Natural killer cell (primary cell): ENCODE measurements around the gene LENG1. TPM values are rescaled to one million over a fixed set of nuclear protein-coding genes. Genes with fewer than 3 reads are reported as not detected.

Experiments used
- ATAC-seq, 3 donors: fragments of 150-1000 bp in 2 of 3; fragments of 200-7000 bp in 1 of 3; cut with Tn5 transposase; 1 replicate in 1 of 3; 2 replicates in 2 of 3; pipeline ENCODE4 v1.10.0; 2021; ENCODE audit warnings: mild to moderate bottlenecking in 2 of 3, moderate library complexity in 2 of 3
- DNase-seq, 2 donors: peaks; one replicate each; pipeline versions ENCODE4 v3.0.0 to v3.0.0-alpha.2; 2013 to 2021; ENCODE audit warnings: mixed read lengths in 1 of 2
- H3K27ac ChIP-seq: one replicate; pipeline ENCODE4 v1.5.1; 2013; ENCODE audit warnings: mild to moderate bottlenecking, low read length
- H3K27me3 ChIP-seq: one replicate; pipeline ENCODE4 v1.6.1; 2013; ENCODE audit warnings: low read length; ENCODE audit not compliant: control insufficient read depth, insufficient read depth
- H3K36me3 ChIP-seq: one replicate; pipeline ENCODE4 v1.6.1; 2013; ENCODE audit warnings: low read length; ENCODE audit not compliant: control insufficient read depth, insufficient read depth
- H3K4me1 ChIP-seq: one replicate; pipeline ENCODE4 v1.6.1; 2013; ENCODE audit warnings: low read length; ENCODE audit not compliant: control insufficient read depth, insufficient read depth
- H3K4me3 ChIP-seq: one replicate; pipeline ENCODE4 v1.5.1; 2013; ENCODE audit warnings: low read length
- H3K9me3 ChIP-seq: one replicate; pipeline ENCODE4 v1.6.1; 2013; ENCODE audit warnings: low read length; ENCODE audit not compliant: control insufficient read depth, insufficient read depth
- H3K27ac Mint-ChIP-seq, 2 donors: one replicate each; pipeline ENCODE4 v1.8.0; 2022; ENCODE audit warnings: mild to moderate bottlenecking in 2 of 2, mixed read lengths in 2 of 2, moderate library complexity in 1 of 2
- H3K27me3 Mint-ChIP-seq, 2 donors: one replicate each; pipeline ENCODE4 v1.8.0; 2022; ENCODE audit warnings: low read depth in 2 of 2, mixed read lengths in 2 of 2
- H3K36me3 Mint-ChIP-seq: one replicate; pipeline ENCODE4 v1.8.0; 2022; ENCODE audit warnings: mixed read lengths
- H3K4me1 Mint-ChIP-seq, 2 donors: one replicate each; pipeline ENCODE4 v1.8.0; 2022; ENCODE audit warnings: mixed read lengths in 2 of 2
- H3K4me3 Mint-ChIP-seq: one replicate; pipeline ENCODE4 v1.8.0; 2022; ENCODE audit warnings: mild to moderate bottlenecking, moderate library complexity, mixed read lengths
- H3K9me3 Mint-ChIP-seq, 2 donors: one replicate each; pipeline ENCODE4 v1.8.0; 2022; ENCODE audit warnings: mixed read lengths in 2 of 2
- WGBS: methylation state at CpG from one replicate; pipeline ENCODE4 v1.1.7; 2013; ENCODE audit warnings: missing lambda C conversion rate; ENCODE audit not compliant: insufficient coverage; 5-methylcytosine and 5-hydroxymethylcytosine counted together
- intact Hi-C: fragments of 100-400 bp; cut with micrococcal nuclease; formaldehyde crosslinking; loops from one replicate; pipeline ENCODE4 v1.14.2; 2022
- total RNA-seq, 4 donors: library from RNA; stranded (reverse); fragments of 120-200 nt in 1 of 4; gene quantifications; one replicate each; pipeline versions ENCODE4 v1.2.3 to v1.2.4, GENCODE V29; 2013 to 2022
- TF ChIP-seq, protein P1 (sequence below): fragments of 200-600 bp; IDR thresholded peaks from one replicate; pipeline ENCODE4 v1.8.0; 2022; ENCODE audit warnings: antibody characterized with exemption

The LENG1 gene
- total RNA-seq, 3 donors from 2014 or later (not counting 1 experiment from before 2014, with no cell fraction given), result 8.3 to 9.4 (median 9.1) TPM

DNA sequence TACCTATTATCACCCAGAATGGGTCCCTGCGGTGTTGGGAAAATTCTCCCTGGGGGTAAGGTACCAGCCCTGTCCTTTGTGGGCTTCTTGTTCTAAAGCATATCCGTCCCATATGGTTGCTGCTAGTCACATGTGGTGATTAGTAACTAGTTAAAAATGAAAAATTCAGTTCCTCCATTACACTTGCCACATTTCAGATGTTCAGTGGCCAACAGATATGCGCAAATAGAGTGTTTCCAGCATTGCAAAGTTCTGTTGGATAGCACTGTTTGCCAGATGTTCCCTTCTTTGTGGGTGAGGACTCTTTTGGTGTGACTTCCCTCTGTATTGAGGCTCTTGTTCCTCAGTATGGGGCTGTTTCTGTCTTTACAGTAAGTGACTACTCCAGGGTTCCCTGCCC is 18.2 kb downstream of the LENG1 start:
- Histone ChIP-seq H3K27me3 (no peaks in the 10 kb centered on the region), H3K4me1 (peaks cover 30% of the 10 kb centered on the region), H3K27ac (no peak overlapping the region), H3K36me3 (peaks cover 40% of the 10 kb centered on the region), H3K4me3 (no peak overlapping the region), H3K9me3 (no peaks in the 10 kb centered on the region)
- TF ChIP-seq, protein P1, sequence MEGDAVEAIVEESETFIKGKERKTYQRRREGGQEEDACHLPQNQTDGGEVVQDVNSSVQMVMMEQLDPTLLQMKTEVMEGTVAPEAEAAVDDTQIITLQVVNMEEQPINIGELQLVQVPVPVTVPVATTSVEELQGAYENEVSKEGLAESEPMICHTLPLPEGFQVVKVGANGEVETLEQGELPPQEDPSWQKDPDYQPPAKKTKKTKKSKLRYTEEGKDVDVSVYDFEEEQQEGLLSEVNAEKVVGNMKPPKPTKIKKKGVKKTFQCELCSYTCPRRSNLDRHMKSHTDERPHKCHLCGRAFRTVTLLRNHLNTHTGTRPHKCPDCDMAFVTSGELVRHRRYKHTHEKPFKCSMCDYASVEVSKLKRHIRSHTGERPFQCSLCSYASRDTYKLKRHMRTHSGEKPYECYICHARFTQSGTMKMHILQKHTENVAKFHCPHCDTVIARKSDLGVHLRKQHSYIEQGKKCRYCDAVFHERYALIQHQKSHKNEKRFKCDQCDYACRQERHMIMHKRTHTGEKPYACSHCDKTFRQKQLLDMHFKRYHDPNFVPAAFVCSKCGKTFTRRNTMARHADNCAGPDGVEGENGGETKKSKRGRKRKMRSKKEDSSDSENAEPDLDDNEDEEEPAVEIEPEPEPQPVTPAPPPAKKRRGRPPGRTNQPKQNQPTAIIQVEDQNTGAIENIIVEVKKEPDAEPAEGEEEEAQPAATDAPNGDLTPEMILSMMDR, result no peak
- no peak for ATAC-seq
- 100% methylated on average over 1 of the region's 3 CpGs for WGBS
- no peaks in the 10 kb centered on the region for H3K9me3 Mint-ChIP-seq
- peak overlapping the region in 1 of 2 donors; percentile 25 for H3K27ac Mint-ChIP-seq
- H3K4me3 Mint-ChIP-seq, result no peak overlapping the region
- DNase-seq, result no peak
- H3K36me3 Mint-ChIP-seq, result no peaks in the 10 kb centered on the region
- intact Hi-C loops, result no loop called here
- H3K27me3 Mint-ChIP-seq, result no peaks in the 10 kb centered on the region
- H3K4me1 Mint-ChIP-seq, result peaks cover 46 to 74% of the 10 kb centered on the region in 2 donors

DNA sequence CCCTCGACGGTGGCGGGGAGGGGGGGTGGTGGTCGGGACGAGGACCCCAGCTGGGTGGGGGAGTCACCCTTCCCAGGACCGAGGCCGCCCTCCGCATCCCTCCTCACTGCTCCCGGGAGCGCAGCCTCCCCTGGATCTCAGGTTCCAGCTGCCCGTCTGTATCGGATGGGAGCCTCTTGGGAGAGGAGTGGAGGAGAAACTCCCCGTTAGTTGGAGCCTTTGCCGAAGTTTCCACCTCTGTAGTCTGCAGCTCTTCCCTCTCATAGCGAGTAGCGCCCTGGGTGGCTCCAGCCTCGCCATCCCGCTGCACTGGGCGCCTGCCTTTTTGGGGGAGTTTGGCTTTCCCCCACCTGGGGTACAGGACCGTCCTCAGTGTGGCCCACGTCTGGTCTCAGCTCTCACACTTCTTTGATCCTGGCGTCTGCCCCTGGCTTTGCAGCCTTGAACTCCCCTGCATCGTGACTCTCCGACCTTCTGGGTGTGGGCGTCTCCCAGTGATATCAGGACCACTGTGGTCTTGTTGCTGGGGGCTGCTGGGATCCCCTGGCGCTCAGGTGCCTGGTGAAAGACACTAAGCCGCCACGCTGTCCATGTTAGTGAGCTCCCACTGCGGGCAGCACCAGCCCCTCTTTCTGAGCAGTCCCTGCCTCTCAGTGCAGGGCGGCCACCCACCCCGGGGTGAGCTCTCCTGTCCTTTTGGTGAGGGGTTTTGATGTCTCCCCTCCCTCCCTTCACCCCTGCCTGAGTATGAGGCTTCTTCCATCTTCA is 20.8 kb downstream of the LENG1 start:
- H3K27ac ChIP-seq, result peak overlapping the region; percentile 45
- H3K9me3 ChIP-seq, result peaks cover under 1% of the 10 kb centered on the region
- Mint-ChIP-seq H3K27ac (peak overlapping the region; percentile 80 to 88), H3K4me3 (peak overlapping the region; percentile 92), H3K27me3 (no peaks in the 10 kb centered on the region), H3K9me3 (no peaks in the 10 kb centered on the region), H3K4me1 (peaks cover 50 to 68% of the 10 kb centered on the region in 2 donors), H3K36me3 (no peaks in the 10 kb centered on the region)
- H3K27me3 ChIP-seq, result no peaks in the 10 kb centered on the region
- peaks cover 39% of the 10 kb centered on the region for H3K4me1 ChIP-seq
- DNase-seq (peak in 1 of 2 donors; percentile 40), ATAC-seq (no peak)
- peaks cover 14% of the 10 kb centered on the region for H3K36me3 ChIP-seq
- intact Hi-C loops, result no loop called here
- 42% methylated on average over 24 of the region's 31 CpGs for WGBS
- peak overlapping the region; percentile 76 for H3K4me3 ChIP-seq
- TF ChIP-seq, protein P1, result no peak

DNA sequence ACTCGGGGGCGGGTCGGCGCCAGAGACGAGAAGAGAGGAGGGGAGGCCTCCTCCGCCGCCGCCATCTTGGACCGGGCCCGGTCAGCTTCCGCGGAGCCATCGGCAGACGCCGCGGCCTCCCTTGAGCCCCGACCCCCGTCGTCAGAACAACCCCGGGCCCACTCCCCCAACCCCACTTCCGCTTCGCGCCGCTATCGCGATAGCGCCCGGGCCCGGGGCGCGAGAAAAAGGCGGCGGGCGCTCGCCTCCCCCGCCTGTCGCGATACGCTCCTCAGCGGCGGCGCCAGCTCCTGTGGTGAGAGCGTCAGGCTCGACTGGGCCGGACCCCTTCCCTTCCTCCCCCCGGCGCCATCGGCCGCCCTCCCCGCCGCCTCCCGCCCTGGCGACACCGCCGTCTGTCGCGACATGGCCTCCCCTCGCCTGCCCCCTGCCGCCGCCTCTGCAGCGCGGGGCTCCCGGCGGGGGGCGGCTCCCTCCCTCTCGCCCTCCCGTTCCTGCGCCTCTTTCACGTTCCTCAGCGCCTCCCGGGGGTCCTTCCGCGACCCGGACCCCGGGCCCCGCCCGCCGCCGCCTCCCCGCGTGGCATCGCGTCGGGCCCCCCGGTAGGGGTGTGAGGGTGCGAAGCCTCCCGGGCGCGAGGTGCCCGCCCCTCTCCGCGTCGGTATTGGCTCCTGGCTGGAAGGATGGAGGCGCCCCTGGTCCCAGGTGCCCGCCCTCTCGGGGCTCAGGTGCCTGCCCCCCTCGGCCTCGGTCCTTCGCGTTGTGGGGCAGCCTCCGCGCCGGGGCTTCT is 21.6 kb downstream of the LENG1 start, which contains the start of gene CNOT3:
CNOT3 (plus strand) TSS at position 64 of the 790 bp plus-strand sequence. CDS start 5,217 bp downstream, outside the sequence.
- peaks cover 41% of the 10 kb centered on the region for H3K4me1 ChIP-seq
- under 1% methylated on average over 100 of the region's 103 CpGs for WGBS
- ATAC-seq (no peak), DNase-seq (peak; percentile 38 to 62)
- intact Hi-C loops, result loop anchor here (1.0 kb wide), 4 partner anchors 21 to 52 kb away; partner anchors contain the start of genes LENG1, NDUFA3, PRPF31 and TFPT
- H3K4me3 ChIP-seq, result peak within 1 kb of the TSS; percentile 76
- peak within 1 kb of the TSS; percentile 95 for H3K4me3 Mint-ChIP-seq
- no peaks in the 10 kb centered on the region for H3K27me3 Mint-ChIP-seq
- H3K27me3 ChIP-seq, result no peaks in the 10 kb centered on the region
- no peaks in the 10 kb centered on the region for H3K36me3 Mint-ChIP-seq
- TF ChIP-seq, protein P1, result no peak
- no peaks in the 10 kb centered on the region for H3K9me3 Mint-ChIP-seq
- H3K36me3 ChIP-seq, result peaks cover 8% of the 10 kb centered on the region
- peak within 1 kb of the TSS; percentile 80 to 90 for H3K27ac Mint-ChIP-seq
- H3K27ac ChIP-seq, result peak within 1 kb of the TSS; percentile 94
- H3K9me3 ChIP-seq, result peaks cover 3% of the 10 kb centered on the region
- H3K4me1 Mint-ChIP-seq, result peaks cover 50 to 64% of the 10 kb centered on the region in 2 donors
